HL-60 (cell line): ENCODE measurements around the gene TOMM22.

Source experiments
- CTCF ChIP-seq: IDR thresholded peaks from one replicate; pipeline ENCODE4 v1.5.1; 2011; ENCODE audit warnings: low read length, control low read depth, inconsistent platforms; ENCODE audit not compliant: insufficient read depth
- GABPA ChIP-seq: IDR thresholded peaks from 2 replicates; pipeline ENCODE4 v1.6.1; 2012; ENCODE audit warnings: low read depth
- POLR2AphosphoS5 ChIP-seq: IDR thresholded peaks from 2 replicates; pipeline ENCODE4 v1.6.1; 2012; ENCODE audit warnings: low read depth
- REST ChIP-seq: IDR thresholded peaks from 2 replicates; pipeline ENCODE4 v1.6.1; 2012; ENCODE audit warnings: low read depth; ENCODE audit not compliant: insufficient replicate concordance
- SPI1 ChIP-seq: IDR thresholded peaks from 2 replicates; pipeline ENCODE4 v1.6.1; 2012; ENCODE audit warnings: low read depth, mild to moderate bottlenecking, borderline replicate concordance

GRCh38 chr22:38712486-38713207 lies 30.9 kb downstream of the TOMM22 start:
- TF ChIP-seq CTCF (no peak), REST (no peak), GABPA (no peak), SPI1 (no peak), POLR2AphosphoS5 (no peak)
